ENCODE data around the gene CNKSR1.
"Not testable (repeated sequence)": the region's sequence is repeated elsewhere in the genome, so short reads cannot be mapped to it uniquely, and the experiment has no call there.

CNKSR1 gene

DNA sequence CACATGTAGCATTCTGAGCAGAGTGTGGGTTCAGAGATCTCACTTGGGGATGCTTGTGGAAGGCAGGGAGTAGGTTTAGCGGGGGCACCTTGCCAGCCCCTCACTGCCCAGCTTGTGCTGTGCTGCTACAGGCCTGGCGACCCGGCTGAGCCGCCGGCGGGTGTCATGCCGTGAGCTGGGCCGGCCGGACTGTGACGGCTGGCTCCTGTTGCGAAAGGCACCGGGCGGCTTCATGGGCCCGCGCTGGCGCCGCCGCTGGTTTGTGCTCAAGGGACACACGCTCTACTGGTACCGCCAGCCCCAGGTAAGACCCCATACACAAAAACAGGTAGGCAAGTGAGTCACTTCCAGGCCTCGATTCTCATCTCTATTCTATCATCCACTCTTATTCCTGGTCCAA lies 7.6 kb downstream of the CNKSR1 start:
- no peak for DNase-seq

DNA sequence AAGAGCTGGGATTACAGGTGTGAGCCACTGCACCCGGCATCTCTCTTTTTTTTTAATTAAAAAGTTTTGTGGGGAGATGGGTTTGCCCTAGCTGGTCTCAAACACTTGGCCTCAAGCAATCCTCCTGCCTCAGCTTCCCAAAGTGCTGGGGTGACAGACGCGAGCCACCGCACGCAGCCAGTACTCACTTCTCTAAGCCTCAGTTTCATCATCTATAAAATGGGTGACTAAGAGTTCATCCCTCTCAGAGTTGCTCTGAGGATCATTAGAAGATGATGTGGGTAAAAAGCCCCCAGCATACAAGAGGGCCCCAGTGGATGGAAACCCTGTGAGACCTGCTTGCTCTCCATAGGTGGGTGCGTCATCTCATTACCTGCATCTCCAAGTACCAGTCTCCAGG lies 10.6 kb downstream of the CNKSR1 start:
- no peak for DNase-seq

DNA sequence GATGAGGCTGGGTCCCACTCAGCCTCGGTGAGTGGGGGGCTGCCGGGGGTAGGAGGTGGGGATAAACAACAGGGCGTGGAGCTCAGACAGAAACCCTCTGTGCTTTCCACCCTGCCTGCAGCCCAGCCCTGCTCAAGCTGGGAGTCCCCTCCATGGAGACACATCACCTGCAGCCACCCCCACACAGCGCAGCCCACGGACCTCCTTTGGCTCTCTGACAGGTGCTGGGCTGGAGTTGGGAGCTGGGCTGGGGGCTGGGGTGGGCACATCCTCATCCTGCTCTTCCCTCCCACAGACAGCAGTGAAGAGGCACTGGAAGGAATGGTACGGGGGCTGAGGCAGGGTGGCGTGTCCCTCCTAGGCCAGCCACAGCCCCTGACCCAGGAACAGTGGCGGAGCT lies 11.2 kb downstream of the CNKSR1 start:
- no peak for DNase-seq

DNA sequence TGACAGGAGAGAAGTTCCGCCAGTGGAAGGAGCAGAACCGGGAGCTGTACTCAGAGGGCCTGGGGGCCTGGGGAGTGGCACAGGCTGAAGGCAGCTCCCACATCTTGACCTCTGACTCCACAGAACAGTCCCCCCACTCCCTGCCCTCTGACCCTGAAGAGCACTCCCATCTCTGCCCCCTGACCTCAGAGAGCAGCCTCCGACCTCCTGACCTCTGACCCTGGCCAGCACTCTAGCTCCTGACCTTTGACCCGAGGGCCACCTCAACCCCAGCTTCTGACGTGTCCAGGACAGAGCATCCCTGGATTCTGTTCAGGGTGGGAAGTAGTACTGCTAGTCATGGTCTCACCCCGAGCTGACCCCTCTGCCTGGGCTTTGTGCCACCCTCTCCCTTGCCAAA lies 12.0 kb downstream of the CNKSR1 start:
- no peak for DNase-seq

DNA sequence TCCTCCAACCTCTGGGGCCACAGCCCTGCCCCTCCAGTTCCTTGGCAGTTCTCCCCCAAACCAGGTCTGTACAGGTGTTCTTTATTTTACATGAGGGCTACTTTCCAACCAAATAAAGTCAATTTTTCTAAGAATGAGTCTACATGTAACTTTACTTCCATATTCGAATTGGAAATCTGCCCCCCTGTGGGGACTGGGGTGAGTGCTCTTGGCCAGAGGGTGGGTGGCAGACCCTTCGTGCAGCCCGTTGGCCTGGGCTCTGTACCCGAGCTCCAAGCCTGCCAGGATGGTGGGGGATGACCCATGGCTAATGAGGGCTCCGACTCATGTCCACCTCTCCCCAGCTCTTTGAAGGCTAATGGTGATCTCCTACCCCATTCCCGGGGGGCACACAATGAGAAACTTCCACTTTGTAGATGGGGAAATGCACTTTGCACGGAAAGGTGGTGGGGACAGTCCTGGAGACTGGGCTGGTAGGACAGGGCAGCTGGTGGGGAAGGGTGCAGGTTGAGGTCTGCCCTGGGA lies 12.5 kb downstream of the CNKSR1 start:
- DNase-seq = no peak

DNA sequence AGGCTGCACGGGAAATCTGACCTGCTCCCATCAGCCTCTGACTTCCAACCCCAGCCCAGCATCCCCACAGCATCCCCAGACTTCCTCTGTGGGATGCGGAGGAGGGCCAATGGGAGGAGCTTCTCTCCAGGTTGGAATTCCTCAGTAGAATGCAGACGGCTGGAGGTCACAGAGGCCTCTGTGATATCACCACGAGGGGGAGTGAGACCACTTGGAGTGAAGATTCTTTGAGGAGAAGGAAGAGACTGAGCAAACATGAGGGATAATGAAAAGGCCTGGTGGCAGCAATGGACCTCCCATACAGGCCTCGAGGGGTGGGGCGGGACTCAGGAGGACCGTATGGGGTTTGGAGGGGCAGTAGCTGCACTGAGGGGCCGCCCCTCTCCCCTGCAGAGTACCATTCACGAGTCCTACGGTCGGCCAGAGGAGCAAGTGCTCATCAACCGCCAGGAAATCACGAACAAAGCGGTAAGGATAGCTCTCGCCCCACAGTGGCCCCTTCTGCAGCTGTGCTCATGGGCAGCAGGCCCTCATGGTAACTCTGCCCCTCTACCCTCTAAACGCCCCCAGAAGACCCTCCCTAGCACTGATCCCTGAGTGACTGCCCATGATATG lies 13.2 kb downstream of the CNKSR1 start, which contains the start of gene CATSPER4:
Gene CATSPER4, plus strand, starts transcription at position 230 of the 615 bp plus-strand sequence. Its CDS starts 26 bp downstream, at position 256.
- no peak for DNase-seq

DNA sequence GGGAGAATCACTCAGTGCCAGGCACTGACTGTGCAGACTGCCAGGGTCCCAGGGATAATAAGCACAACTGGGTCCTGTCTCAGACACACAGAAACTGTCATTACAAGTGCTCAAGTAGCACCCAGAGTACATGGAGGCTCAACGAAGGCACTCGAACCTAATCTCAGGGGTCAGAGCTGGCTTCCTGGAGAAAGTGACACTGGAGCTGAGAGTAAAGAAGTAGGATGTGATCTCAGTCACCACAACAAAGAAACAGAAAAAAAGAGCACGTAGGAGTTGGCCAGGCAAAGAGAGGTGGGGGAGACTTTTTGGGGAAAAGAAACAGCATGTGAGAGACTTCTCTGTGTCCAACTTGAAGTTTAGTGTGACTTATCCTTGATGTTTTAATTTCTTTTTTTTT lies 14.4 kb downstream of the CNKSR1 start:
- DNase-seq = no peak

DNA sequence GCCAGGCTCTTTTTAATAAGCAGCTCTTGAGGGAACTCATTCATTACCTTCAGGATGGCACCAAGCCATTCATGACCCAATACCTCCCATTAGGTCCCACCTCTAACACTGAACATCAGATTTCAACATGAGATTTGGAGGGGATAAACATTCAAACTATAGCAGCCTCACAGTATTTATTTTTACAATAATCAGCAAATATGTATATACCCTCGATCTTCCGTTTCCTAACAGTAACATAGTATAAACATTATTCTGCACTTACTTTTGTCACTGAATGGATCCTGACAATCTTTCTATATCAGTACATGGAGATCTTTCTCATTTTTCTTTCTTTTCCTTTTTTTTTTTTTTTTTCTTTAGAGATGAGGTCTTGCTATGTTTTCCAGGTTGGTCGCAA lies 18.5 kb downstream of the CNKSR1 start:
- no peak for DNase-seq

DNA sequence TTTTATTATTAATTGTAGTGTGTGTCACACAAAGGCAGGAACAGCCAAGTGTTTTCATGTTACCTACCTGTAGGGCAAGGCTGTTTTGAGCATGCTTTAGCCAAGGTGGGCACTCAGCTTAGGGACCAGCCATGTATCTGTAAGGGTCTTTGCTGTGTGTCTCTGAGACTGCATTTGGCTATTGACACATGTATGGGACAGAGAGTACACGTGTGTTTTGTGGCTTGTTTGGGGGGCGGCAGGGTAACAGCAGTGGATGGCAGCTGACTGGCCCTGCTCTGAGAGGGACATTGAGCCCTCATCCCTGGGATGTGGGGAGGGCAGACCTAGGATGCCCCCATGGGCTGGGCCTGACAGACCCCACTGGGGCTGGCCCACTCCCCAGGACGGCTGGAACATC lies 20.0 kb downstream of the CNKSR1 start:
- DNase-seq = no peak

DNA sequence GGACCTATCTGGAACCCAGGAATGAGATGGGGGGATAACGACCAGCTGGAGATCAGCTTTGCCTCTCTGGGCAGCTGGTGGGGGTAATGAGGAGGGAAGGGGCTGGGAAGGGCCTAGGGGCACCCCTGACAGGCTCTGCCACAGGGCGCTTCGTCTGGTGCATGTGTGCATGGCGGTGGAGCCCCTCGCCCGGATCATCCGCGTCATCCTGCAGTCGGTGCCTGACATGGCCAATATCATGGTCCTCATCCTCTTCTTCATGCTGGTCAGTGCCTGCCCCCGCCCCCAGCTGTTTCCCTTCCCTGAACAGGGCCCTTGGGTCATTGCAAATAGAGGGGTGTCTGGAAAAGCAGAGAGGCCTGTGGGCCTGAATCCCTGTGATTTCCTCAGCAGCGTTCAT lies 20.5 kb downstream of the CNKSR1 start:
- DNase-seq = no peak

DNA sequence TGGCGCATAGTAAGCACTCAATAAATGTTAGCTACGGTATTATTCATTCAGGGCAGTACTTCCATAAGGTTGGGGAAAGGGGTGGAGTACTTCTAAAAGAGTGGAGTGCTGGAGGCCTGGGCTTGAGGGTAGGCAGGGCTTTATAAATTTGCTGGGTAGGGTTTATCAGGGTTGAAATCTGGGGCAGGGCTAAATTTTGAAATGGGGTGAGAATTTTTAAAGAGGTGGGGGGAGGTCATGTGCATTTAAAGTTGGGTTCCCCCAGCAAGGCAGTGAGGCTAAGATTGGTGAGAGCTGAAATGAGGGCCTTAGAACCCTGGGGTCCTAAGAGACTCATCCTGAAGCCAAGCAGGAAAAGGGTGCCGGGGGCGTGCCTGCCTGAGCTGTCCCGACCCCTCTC lies 23.1 kb downstream of the CNKSR1 start:
- no peak for DNase-seq

DNA sequence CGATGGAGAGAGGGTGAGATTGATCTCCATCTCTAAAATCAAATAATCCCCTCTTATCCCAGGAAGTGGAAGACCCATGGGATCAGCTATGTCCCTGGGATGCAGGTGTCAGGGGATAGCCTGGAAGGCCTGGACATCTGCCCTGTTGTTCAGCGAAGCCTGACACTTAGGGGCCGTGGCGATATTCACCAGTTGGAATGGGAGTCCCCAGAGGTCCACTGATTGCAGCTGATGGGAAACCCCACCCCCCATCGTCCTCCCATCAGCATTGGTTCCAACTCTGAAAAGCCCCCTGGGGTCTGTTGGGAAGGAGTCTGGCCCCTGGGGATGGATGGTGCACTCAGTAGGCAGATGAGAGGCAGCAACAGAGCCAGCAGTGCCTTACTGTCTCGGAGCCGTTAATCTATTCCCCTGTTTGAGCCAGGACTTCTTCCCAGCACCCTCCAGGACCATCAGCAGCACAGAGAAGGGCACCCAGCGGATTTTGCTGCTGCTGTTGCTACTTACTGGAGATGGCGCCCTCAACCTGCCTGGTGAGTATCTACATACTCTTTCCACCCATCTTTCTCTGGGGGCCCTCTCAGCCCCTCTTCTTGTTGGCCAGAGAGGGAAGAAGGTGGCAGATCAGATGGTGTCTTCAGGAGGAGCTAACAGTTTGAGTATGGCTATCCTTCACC lies 26.5 kb downstream of the CNKSR1 start:
- no peak for DNase-seq

DNA sequence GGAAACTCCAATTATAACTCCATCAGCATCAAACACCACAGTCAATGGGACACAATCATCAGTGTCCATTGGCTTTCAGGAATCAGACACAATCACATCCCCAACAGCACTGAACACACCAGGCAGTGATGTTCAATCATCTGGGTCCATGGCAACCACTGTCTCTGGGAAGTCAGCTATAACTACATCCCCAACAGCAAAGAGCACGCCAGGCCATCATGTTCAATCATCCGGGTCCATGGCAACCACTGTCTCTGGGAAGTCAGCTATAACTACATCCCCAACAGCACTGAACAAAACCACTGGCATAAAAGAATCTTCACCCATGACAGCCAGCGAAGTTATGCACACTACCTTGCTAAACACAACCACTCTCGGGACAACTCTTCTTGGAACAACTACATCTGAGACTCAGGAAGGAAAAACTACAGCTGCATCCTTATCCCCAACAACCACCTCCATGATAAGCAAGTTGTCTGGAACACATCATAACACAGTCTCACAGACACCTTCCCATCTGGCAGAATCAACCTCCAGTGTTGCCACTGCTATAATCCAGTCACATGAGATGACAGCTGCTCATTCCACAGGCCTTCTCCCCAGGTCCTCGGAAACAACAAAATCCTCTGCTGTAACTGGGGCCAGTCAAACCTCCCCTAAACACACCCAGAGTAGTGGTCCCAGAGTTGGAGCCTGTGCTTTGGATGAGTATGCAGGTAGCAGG lies 33.0 kb downstream of the CNKSR1 start:
- DNase-seq = no peak

DNA sequence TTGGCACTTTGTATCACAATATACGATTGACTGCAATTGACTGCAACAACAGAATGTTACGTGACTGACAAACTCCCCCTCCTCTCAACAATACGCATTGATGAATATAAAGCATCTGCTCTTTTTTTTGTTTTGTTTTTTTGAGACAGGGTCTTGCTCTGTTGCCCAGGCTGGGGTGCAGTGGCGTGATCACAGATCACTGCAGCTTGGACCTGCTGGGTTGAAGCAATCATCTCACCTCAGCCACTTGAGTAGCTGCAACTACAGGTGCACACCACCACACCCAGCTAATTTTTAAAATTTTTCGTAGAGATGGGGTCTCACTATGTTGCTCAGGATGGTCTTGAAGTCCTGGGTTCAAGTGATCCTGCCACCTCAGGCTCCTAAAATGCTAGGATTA lies 35.4 kb downstream of the CNKSR1 start:
- DNase-seq = no peak

DNA sequence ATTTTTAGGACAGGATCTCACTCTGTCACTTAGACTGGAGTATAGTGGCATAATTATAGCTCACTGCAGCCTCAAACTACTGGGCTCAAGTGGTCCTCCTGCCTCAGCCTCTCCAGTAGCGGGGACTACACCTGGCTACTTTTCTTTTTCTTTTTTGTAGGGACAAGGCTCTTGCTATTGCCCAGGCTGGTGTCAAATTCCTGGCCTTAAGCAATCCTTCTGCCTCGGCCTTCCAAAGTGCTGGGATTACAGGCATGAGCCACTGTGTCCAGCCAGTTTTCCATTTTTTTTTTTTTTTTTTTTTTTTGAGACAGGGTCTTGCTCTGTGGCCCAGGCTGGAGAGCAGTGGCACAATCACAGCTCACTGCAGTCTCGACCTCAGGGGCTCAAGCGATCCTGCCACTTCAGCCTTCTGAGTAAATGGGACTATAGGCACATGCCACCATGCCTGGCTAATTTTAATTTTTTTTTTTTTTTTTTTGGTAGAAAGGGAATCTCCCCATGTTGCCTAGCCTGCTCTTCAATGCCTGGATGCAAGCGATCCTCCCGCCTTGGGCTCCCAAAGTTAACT lies 36.1 kb downstream of the CNKSR1 start:
- no peak for DNase-seq

DNA sequence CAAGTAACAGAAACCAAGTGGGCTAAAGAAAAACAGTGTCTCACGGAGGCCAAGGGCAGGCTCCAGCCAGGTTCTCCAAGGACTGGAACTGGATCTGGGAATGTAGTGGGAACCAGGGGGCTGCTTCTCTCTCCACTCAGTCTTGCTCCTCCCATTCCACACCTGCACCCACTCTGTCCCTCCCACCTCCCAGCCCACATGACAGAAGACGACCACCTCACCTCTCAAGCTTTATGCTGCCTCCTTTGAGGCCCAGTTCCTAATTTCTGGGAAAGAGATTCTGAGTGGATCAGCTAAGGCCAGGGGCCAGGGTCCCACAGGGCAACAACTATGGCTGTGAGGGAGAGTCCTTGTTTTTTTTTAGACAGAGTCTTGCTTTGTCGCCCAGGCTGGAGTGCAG lies 38.0 kb downstream of the CNKSR1 start:
- DNase-seq = no peak

DNA sequence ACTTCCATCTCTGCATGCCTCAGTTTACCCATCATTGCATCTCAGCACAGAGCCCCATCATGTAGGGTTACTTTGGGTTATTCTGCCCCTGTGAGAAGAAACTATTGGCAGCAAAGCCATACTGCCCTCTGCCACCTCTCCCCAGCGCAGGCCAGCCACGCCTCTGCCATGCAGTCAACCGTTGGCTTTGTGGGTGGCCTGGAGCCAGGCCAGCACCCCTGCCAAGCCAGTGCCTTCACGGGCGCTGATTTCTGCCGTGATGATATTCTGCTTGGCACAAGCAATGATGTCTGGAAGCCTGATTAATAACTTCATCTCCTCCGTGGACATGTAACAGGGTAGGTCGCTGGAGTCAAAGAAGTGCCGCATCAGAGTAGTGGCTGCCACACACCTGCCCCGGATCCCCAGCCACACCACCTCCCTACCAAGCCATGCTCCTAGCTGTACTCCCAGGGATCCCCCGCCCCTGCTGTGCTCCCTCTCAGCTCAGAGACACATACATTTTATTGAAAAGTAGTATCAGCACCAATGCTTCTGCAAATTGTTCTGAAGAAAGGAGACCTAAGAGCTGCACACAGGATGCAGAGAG lies 41.7 kb downstream of the CNKSR1 start:
- no peak for DNase-seq

DNA sequence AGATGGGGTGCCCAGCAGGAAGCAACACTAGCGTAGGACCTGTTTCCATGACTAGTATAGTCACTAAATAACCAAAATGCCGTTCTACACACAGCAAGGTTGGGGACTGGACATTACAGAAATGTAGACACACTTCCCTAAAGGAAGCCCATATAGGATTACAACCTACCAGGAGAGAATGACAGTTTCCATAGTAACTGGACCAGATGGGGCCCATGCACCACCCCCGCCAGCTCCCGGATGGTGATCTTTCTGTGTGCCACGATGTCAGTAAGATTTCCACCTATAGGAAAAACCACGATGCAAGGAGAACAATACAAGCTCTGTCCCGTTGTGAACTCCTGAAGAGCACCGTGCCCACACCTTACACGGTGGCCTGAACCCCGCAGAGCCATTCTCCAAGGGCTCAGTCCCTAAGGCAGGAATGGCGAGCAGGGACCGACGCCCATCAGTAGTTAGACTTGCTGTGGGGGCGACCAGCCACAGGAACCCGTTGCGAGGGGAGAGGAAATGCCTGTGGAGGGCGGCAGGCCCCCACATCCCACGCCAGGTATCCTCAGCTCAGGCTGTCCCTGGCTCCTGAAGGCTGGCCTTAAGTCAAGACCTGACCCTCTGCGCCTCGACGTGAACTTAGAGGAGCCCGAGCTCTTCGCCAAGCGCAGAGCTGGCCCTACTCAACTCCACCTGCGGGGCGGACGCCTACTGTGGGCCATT lies 43.1 kb downstream of the CNKSR1 start:
- DNase-seq = no peak

DNA sequence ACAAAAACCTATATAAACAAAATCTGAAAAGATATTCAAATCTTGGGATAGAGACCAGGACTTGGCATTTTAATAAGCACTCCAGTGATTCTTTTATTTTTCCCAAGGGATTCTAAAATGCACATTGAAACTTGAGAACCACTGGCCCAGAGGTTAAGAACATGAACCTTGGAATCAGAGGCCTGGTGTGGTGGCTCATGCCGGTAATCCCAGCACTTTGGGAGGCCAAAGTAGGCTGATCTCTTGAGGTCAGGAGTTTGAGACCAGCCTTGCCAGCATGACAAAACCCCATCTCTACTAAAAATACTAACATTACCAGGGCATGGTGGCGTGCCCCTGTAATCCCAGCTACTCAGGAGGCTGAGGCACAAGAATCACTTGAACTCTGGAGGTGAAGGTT lies 43.8 kb downstream of the CNKSR1 start:
- DNase-seq = no peak

DNA sequence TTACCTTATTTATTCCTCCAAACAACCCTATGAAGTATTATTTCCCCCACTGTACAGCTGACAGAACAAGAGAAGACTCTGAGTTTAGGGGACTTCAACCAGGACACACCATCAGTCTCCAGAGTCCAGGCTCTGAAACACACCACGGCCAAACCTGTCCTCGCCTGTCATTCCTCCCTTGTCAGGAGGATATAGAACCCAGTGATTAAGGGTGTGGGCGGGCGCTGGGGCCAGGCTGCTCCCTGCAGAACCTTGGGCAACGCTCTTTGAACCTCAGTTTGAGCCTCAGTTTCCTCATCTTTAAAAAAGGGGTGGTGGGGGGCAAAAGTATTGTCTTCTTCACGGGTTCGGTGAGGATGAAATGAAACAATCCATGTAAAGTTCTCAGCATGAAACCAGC lies 47.3 kb downstream of the CNKSR1 start:
- DNase-seq = no peak

DNA sequence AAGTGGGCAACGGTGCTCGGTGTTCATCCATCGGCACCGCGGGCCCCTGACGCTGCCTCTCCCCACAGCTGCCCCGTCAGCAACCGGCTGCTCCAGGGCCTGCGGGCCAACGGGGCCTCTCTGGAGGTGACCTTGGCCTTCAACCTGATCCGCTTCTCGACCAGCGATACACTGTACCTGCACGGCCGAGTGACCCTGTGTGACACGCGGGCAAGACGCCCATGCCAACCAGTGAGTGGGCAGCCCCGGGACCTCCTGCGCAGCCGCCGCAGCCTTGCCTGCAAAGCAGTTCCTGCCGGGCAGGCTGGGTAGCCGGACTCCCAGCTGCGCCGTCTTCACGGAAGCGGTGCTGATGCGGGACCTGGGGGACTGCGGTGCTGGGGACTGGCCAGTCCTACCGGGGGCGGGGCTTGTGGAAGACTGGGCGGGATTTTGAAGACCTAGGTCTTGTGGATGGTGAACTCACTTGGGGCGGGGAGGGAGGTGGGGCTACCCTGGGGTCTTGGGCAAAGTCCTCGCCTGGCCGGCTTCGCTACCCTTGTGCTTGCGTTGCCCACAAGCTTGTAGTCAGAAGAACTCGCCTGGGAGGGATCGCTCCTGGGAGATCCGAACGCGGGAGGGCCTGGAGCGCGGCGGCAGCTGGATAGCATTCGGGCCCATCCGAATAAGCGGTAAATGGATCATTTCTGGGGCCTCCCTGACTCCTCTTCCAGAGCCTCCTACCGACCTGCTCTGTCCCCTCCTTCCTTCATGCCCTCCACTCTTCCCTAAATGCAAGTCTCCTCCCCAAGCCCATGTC lies 47.9 kb downstream of the CNKSR1 start:
- DNase-seq = peak; percentile 50

DNA sequence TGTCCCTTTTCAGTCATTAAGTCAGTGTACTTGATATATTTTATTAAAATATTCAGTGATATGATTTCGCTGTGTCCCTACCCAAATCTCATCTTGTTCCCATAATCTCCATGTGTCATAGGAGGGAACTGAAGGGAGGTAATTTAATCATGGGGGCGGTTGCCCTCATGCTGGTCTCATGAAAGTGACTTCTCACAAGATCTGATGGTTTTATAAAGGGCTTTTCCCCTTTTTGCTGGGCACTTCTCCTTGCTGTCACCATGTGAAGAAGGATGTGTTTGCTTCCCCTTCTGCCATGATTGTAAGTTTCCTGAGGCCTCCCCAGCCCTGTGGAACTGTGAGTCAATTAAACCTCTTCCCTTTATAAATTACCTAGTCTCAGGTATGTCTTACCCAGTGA lies 53.4 kb downstream of the CNKSR1 start:
- not testable (repeated sequence) for DNase-seq
